GM19324 (cell line): Measurements from ENCODE around the gene PROSER2.

Experiments
- ATAC-seq: cut with Tn5 transposase; IDR thresholded peaks from one replicate; pipeline ENCODE4 v1.9.1; 2021; ENCODE audit warnings: mild to moderate bottlenecking, moderate library complexity; ENCODE audit not compliant: unreplicated experiment, low FRiP score

The PROSER2 gene

DNA sequence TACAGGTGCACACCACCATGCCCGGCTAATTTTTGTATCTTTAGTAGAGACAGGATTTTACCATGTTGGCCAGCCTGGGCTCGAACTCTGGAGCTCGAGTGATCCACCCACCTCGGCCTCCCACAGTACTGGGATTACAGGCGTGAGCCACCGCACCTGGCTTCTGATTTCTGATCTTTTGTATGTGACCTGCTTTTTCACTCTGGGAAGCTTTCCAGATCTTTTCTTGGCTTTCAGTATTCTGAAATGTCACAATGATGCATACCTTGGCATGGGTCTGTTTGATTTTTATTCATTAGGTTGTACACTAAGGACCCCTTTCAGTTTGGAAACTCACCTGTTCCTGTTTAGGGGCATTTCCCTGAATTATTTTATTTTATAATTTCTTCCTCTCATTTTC lies 41.6 kb downstream of the PROSER2 start:
- no peak for ATAC-seq

DNA sequence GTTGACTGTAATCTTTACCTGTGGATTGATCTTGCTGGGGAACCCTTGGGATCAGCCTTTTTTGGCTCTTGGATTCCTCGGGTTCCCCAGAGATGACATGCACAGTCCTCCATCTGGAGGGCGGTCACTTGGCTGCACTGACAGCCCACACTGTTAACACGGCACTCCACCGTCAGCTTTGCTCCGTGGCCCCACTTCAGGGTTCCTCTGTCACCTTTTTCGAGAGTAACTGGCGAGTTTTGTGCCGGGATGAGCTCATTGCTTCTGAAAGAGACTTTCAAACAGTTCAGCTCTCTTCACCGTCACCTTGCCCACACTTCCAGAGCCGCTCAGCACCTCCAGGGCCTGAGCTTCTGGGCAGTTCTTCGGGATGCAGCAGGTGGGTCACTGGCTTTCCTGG lies 42.4 kb downstream of the PROSER2 start:
- ATAC-seq: no peak

DNA sequence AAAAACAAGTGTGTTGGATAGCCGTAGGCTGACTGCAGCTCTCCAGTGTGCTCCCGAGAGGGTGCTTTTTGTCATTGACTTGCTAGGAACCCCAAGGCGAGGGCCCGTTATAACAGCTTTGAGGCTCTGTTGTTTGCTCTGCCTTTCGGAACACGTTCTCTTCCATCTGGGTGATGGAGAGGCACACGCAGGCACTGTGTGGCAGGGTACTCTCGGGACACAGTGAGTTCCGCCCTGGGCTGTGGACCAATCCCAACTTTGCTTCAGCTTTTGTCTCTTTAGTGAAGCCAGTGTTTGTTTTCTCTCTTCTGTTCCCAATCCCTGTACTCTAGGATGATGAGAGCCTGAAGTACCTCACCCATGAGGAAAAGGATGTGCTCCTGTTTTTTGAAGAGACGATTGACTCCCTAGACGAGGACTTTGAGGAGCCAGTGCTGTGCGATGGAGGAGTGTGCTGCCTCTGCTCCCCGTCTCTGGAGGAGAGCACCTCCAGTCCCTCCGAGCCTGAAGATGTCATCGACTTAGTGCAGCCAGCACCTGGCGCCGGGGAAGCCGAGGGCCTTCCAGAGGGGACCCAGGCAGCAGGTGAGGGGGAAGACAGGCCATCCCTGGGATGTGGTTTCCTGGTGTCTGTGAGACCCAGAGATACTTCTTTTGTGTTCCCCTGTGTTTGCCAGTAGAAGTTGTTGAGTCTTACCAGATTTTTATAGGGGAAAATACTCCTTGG lies 43.2 kb downstream of the PROSER2 start:
- ATAC-seq: no peak

DNA sequence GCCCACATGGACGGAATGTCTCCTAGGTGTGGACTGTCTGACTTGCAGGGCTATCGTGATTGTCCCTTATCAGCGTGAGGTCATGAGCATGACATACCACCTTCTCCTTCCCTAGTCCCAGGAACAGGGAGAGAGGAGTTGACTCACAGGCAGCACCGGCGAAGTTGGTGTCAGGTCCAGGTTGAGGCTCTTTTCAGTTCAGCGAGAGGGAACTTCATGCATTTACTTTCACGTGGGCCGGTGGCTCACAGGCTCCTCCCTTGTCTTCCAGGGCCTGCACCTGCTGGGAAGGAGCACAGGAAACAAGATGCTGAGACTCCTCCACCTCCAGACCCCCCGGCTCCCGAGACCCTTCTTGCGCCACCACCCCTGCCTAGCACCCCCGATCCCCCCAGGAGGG lies 46.1 kb downstream of the PROSER2 start:
- ATAC-seq: no peak

DNA sequence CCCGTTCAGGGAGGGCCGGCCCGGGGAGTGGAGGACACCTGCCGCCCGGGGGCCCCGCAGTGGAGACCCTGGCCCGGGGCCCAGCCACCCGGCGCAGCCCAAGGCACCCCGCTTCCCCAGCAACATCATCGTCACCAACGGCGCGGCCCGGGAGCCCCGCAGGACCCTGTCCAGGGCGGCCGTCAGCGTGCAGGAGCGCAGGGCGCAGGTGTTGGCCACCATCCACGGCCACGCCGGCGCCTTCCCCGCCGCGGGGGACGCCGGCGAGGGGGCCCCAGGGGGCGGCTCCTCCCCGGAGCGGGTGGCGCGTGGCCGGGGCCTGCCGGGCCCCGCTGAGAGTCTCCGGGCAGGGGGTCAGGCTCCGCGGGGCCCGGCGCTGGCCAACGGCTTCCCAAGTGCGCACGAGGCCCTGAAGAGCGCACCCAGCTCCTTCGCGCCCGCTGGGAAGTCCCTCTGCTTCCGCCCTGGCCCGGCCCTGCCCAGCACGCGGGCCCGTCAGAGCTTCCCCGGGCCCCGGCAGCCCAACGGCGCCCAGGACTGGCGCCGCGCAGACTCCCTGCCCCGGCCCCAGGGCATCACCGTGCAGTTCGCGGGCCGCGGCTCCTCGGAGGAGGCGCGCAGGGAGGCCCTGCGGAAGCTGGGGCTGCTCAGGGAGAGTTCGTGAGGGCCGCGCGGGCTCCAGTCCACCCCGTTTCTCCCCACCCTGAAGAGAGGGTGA lies 46.7 kb downstream of the PROSER2 start:
- ATAC-seq: no peak

DNA sequence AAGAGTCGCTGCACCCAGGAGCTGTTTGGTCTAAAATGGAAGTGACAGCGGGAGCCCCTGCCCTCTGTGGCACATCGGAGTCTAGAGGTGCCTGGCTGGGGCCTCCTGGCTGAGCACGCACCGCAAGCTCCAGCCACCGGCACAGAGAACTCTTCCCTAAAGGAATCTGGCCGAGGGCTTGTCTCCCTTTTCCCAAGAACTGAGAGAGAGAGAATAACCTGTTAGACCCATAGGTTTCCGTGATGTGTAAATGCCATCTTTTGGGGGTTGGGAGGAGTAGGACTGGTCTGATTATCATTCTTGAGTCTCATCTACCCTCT lies 47.3 kb downstream of the PROSER2 start:
- no peak for ATAC-seq

DNA sequence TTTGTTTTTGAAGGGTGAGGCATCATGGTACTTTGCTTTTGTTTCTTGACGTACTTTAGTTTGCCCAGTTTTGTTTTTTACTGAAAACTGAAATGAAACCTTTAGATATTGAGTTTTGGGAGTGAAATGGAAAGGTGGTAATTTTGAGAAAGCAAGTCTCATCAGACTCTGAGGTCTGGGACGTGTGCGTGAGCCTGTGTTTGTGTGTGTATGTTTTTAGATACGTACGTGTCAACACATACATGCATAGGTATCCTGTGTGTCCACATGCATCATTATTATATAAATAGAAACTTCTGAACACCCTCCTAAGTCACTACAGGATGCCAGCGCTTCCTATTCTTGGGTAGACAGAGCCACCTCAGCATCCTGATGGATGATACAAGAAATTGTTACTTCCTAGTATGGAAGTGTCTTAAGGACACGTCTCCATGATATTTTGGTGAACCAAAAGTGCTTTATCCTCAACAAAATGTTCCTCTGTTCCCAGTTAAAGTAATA lies 47.8 kb downstream of the PROSER2 start:
- no peak for ATAC-seq

DNA sequence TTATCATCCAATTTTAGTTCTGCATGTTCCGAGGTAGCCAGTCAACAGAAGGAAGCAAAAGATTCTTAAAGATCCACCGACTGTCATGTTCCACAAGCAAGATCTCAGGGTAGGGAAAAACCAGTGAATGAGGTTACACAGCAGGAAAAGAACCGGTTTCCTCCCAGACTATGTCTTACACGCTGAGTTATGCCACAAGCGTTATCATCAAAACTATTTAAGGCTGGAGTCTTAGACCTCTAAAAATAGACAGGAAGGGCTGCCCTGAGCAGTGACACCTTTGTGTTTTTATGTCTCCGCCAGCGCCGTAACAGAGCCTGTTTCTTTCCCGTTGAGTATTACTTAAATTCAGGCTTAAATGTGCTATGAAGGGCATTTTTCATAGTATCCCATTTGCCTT lies 48.3 kb downstream of the PROSER2 start:
- ATAC-seq: no peak

DNA sequence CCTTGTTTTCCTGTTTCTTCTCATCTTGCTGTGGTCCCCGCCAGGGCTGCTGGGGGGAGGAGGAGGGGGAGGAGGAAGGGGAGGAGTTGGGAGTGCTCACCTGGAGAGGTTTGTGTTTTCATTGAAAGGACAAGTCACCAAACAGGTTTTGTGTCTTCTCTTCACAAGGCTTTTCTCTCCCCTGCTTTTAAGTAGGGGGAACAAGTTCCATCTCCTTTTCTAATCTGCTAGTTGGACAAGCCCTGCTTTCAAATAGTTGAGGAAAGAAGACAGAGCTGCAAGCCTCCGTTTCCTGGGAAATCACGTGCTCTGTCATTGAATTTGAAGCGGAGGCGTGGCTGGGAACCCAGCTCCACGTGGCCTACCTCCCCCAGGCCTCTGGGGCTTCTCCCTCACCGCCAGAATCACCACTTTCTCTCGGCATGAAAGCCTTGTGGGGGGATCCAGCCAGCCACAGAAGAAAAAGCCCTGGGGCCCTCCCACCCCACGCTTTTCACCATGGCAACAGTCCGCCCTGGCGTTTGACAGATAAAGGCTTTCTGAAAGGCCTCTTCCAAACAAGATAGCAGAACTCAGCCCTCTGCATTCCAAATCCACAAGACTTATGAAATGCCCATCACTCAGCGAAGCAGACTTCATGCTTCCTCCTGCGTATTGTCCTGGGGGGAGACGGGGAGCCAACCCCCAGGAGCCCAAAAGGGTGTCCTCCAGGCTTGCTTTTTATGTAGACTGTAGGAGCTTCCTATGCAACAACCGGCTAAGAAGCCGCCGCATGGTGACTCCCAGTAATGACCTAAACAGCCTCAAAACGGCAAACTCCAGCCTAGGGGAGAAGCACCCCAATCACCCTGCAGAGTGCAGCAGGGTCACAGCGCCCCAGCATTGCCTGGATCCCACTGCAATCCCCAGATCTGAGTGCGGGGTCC lies 51.7 kb downstream of the PROSER2 start:
- no peak for ATAC-seq

DNA sequence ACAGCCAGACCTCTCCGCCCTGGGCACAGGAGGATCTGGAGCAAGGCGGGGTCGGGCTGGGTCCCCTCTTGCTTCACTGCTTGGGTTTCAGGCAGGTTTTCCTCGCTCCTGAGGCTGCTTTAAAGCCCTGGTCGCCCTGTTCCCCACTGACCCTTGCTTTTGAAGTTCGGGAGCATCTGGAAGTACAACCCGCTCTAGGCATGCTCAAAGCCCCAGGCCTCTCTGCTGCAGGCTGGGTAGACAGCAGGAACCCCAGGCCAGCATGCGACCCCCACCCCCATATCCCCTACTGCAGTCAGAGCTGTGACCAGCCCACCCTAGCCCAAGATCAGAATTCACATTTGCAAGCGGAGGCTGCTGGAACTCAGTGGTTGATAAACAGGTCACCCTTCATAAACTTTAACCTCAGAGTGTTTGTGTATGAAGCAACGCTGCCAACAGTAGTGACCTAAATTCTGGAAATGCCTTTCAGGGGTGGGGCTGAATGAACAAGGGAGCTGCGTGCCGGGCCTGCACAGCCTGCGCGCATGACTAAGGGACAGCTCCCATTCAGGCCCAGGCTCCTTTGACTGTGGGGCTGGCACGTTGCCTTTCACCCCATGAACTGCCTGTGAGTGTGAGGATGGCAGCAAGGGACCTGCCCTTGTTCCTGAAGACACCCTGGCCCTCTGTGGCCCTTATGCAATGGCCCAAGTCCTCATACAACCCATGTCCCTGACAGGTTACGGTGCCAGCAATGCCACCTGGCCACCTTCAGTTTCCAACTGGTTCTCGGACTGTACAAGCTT lies 52.5 kb downstream of the PROSER2 start:
- no peak for ATAC-seq

DNA sequence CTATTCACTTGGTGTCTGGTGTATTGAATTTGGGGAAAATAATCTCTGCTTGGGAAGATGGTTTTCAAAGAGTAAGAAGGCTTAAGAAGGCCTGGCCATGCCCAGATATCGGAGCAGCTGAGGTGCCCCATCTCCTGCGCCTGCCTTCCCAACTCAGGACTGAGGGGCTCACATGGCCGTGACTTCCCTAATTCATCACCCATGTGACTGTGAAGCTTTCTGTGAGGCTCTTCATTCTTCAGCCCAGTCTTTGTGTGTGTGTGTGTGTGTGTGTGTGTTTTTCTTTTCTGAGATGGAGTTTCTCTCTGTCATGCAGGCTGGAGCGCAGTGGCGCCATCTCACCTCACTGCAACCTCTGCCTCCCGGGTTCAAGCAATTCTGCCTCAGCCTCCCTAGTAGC lies 53.2 kb downstream of the PROSER2 start:
- ATAC-seq: no peak

DNA sequence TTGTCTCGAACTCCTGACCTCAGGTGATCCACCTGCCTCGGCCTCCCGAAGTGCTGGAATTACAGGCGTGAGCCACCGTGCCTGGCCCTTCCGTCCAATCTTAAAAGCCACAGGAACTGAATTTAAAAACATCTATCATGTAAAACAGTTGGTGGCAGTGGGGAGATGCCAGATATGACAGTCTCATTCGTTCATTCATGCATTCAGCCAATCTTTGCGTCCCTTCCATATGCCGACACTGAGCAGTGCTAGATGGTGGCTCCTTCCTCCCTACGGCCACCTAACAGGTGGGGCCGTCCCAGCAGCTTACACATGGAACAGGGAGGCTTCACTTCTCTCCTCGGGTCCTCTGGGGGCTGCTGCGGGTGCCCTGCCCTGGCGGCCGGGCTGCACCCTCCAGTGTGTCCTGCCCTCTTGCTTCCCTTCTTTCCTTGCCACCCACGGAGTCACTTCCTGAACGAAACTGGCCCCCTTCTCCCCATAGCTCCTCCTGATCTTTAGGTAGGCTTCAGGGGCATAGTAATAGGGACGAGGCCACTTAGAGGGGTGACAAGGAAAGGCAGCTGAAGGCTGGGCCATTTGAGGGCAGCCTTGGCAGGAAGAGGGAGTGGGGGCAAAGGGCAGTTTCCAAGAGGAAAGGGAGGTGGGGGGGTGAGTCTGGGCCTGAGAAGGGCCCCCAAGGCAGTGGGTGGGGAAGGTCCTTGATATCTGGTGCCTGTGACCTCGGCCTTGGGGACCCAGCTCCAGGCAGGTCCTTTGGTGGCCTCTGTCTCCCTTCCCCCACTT lies 53.8 kb downstream of the PROSER2 start:
- no peak for ATAC-seq

DNA sequence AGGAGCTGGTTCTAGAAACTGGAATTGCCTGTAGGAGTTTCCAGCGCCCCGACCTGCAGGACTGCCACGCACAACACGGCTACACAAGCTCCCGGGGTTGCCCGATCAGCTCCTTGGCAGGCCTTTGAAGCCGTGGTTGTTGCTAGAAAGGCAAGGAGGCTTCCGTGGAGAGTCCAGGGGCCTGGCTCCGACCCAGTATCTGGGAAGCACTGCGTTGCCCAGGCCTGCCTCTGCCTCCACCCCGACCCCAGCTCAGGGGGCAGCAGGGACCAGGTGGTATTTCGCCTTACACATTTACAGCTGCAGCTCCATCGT lies 54.4 kb downstream of the PROSER2 start:
- no peak for ATAC-seq

DNA sequence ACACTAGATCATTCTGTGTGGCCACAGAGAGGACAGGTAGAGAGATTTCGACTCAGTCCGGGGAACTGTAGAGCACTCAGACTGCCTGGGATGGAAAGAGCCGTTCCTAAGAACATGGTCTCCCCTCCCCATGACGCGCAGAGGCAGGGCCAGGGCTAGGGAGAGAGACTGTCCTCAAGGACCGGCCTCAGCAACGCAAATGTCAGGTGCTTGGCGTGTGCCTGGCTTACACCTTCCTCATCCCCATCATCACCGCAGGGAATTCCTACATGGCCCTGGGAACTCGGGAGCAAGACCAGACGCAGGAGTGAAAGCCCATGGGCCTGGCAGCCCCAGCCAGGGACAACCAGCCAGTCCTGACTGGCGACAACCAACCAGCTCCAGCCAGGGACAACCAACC lies 55.6 kb downstream of the PROSER2 start:
- no peak for ATAC-seq

DNA sequence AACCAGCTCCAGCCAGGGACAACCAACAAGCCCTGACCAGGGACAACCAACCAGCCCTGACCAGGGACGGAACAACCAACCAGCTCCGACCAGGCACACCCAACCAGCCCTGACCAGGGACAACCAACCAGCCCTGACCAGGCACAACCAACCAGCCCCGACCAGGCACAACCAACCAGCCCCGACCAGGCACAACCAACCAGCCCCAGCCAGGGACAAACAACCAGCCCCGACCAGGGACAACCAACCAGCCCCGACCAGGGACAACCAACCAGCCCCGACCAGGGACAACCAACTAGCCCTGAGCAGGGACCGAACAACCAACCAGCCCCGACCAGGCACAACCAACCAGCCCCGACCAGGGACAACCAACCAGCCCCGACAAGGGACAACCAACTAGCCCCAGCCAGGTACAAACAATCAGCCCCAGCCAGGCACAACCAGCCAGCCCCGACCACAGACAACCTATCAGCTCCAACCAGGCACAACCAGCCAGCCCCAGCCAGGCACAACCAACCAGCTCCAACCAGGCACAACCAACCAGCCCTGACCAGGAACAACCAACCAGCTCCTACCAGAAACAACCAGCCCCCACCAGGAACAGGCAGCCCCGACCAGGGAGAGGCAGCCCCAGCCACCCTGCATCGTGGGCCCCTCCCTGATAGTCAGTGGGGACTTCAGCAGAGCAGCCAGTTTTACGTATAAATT lies 56.4 kb downstream of the PROSER2 start:
- no peak for ATAC-seq

DNA sequence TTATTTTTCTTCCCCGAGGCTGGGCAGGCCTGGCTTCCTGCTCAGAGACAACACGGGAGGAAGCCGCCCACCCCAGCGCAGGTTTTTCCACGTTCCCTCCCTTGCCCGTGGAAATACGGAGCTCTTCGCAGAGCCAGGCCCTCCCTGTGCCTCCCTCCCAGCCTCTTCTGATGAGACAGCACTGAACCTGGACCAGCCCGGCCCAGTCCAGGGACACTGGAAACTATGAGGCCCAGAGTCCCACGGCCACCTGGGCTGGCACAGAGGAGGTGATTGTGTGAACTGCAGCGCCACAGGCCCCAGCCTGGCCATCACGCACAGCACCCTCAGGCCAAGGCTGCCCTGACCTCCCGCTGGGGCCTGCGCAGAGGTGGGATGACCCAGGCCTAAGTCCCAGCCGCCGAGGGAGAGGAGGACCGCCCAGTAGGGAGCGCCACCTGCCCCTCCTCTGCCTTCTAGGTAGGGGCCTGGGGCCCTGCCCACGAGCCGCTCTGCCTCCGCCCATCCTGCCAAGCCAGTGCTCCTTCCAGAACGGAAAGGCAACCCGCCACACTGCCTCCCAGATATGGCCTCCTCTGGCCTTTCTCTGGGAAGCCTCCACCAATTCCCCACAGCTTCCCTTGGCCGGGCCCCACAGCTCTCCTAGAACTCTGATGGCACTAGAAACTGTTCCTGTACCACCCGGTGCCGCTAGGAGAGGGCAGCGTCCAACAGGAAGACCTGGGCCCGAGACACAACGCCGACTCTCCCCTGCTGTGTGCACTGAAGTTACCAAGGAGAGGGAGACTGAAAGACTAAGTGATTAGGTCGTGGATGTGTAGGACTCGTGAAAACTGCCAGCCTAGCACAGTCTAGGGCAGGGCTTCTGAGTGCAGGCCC lies 57.2 kb downstream of the PROSER2 start:
- no peak for ATAC-seq

DNA sequence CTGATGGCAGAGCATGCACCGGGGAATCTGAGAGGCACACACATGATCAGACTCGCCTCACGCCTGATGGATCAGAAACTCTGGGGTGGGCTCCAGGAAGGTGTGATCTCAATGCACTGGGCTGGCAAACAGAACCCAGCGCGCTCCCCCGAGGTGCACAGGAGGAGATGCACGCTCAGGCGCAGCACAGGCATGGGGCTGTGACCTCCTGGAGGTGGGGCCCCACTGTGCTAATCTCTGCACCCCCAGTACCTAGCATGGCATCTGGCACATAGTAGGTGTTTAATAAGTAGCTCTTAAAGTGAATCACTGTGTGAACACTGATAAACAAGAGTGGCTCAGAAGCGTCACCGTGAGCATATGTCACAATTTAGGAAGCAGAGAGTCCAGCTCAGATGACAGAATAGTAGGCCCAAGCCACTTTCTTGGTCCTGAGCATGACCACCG lies 57.9 kb downstream of the PROSER2 start:
- ATAC-seq: no peak
